ENCODE data around the gene MEGF10. TPM values are rescaled to one million over a fixed set of nuclear protein-coding genes. Genes with fewer than 3 reads are reported as not detected.

MEGF10 gene
- total and polyA plus RNA-seq, 2 of the 8 experiments (the other 6 are each of a cell fraction or from before 2014, with no cell fraction given) = 38.2 to 53.1 TPM

DNA sequence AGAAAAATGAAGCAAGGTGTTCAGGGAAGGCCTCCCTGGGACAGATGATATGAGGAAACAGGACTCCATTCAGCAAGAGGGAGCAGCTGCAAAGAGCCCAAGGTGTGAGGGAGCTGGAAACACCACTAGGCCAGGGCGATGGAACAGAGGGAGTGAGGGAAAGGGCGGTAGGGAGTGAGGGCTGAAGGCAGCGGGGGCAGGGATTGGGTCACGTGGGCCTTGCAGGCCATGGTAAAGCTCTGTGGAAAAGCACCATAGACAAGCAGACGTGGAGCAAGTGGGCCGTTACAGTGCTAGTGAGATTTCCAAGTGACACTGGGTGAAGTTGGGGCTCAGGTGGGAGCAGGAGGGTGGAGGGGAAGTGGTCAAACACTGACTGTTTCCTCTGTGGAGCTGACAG is 216.0 kb downstream of the MEGF10 start (continued):
- TF ChIP-seq JUND (IDR thresholded peaks at IDR 0.05; ENCODE audit: low read length) (no peak), CBX8 (IDR thresholded peaks at IDR 0.05; ENCODE audit: borderline replicate concordance, low read depth, low read length) (no peak)

All from H1 (cell line).